ENCODE measurements around the gene GGT1.
"Not testable (repeated sequence)": the region's sequence is repeated elsewhere in the genome, so short reads cannot be mapped to it uniquely, and the experiment has no call there.

GGT1 gene

GRCh38 chr22:24602847-24603769 lies at the start of gene GGT1:
Gene GGT1, plus strand, starts transcription at chr22:24603193. Its CDS starts 7,889 bp downstream, at chr22:24611082.
- not testable (repeated sequence) for DNase-seq

GRCh38 chr22:24553597-24554312 lies 49.2 kb upstream of the GGT1 start:
- no peak for DNase-seq

DNA sequence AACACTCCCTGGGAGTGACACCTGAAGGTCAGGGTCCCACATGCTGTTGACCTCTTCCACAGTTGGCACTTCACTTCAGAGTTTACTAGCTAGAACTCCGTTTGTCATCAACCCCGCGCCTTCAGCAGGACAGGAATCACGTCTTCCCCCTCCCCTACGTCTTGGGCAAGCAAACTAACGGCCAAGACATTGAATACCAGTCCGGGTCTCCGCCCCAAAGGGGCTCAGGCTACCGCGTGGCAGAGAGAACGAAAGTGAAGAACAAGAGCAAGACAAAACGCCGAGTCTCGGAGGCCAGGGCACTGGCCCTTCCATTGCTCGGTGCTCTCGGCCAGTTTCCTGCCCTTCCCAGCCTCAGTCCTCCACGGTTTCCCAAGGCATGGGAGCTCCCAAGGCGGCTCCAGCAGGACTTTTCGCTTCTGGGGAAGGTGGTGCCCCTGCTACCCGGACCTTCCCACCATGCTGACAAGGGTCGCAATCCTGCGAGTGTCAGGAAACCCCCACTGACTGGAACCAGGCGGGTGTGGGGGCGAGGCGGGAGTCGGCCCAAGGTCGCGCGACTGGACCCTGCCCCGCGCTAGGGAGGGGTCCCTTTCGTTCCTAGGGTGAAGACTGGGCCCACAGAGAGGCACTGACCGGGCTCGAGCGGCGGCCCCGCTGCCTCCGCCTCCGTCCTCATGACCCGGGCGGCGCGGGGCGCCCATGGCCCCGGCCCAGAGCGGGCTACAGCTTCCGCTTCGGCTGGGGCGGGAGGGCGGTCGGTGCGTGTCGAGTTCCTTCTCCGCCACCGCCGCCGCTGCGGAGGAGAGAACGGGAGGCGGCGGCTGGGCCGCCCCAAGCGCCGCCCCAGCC lies 48.5 kb upstream of the GGT1 start, which contains the start of gene GUCD1:
TSS of gene GUCD1 (minus strand) at position 826 of the 852 bp plus-strand sequence. CDS start at position 679, 147 bp downstream.
- no peak for DNase-seq

DNA sequence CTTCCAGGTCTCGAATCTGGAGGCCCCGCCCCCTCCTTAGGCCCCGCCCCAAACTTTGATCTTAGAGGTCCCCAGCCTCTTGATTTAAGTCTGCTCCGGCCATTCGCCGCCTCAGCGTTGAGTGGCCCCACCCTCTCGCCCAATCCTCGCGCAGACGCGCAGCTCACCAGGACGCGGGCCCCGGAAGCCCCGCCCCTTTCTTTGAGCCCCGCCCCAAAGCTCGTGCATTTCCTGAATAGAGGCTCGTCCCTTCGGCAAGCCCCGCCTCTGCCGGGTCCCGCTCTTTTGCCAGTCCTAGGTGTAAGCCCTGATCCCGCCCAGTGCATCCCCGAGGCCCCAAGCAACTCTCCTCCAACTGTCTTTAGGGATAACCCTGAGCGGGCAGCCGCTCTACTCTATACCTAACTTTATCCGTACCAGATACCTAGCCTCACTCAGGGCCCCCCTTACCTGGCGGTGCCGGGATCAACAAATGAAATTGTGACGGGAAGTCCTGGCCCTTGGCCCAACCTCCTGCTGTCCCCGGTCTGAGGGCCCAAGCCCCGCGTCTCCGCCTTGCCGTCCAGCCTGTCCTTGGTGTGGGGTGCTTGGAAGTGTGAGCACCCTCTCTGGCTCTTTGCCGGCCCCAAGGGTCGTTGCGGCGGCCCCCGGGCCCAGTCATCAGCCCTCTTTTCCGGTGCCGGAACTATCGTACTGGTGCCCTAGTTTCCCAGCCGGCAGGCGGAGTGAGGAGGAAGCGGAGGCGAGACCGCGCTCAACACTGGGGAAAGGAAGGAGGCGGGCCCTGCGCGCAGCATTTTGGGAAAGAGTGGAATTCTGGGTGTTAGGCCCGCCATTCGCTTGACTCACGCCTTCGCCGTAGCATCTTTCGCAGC lies 47.6 kb upstream of the GGT1 start, which contains the start of gene SNRPD3:
TSS of gene SNRPD3 (plus strand) at position 835 of the 875 bp plus-strand sequence. CDS start 1,676 bp downstream, outside the sequence.
- peak; percentile 99 for DNase-seq

DNA sequence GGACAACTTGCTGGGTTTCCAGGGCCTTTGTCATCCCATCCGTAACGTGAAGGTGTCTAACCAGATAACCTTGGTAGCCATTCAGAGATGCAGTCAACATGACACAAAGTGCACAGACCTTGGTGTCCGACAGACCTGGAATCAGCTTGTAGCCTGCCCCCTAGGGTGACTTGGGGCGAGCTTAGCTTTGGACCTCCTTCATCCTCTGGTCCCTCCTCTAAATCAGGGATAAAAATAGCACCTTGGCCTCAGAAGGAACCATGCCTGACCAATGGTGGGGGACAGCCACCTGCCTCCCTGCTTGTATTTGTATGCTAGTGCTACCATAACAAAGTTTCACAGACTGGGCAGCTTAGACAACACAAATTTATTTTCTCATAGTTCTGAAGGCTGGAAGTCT lies 43.5 kb upstream of the GGT1 start:
- DNase-seq, result no peak

GRCh38 chr22:24563246-24563645 lies 39.7 kb upstream of the GGT1 start:
- DNase-seq, result no peak

- DNase-seq, result no peak
Observed at GRCh38 chr22:24564376-24565058, 38.5 kb upstream of the GGT1 start.

DNA sequence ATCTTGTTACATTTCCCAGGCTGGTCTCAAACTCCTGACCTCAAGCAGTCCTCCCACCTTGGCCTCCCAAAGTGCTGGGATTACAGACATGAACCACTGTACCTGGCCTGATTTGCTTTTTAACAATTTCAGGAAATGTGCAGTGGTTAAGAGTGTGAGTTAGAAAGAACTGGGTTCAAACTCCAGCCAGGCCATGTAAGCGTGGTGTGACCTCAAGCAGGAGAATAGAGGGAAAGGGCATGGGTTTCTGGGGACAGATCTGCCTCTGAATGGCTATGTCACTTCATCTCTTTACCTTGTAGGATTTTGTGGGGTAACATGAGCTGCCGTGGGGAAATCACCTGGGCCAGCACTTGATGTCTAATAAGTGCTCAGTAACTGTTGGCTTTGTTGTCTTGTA lies 37.9 kb upstream of the GGT1 start:
- DNase-seq, result no peak

GRCh38 chr22:24566899-24567511 lies 36.0 kb upstream of the GGT1 start:
- no peak for DNase-seq

DNA sequence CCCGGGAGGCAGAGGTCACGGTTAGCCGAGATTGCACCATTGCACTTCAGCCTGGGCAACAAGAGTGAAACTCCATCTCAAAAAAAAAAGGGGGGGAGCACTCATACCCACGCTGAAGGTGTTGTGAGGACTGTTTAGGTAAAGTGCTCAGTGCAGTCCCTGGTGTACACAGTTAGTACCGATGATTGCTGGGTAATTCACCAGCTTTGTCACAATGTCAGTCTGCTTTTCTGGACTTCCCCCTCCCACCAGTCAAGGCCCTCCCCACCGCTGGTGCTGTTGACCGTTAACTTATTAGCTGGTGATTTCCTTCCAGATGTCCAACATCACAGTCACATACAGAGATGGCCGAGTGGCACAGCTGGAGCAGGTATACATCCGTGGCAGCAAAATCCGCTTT lies 35.3 kb upstream of the GGT1 start:
- DNase-seq, result no peak

- no peak for DNase-seq
Observed at GRCh38 chr22:24571266-24571665, 31.7 kb upstream of the GGT1 start.

DNA sequence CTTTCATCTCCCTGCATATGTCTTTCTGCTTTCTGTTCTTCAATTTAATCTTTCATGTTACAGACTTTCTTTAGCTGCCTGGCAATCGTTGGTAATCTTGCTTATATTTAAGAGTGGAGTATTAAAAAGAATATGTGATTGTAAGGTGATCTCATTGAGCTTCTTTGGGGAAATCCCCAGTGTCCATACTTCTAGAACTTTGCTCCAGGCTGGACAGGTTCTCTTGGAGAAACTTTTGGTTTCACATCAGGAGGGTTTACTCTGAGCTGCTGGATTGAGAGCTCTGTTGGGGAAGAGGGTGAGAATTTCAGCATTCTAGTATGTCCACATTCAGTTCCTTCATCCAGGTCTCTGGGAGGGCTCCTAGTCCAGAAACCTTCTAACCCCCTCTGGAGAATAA lies 26.2 kb upstream of the GGT1 start:
- DNase-seq, result no peak

GRCh38 chr22:24578355-24579257 lies 24.4 kb upstream of the GGT1 start:
- DNase-seq, result no peak

DNA sequence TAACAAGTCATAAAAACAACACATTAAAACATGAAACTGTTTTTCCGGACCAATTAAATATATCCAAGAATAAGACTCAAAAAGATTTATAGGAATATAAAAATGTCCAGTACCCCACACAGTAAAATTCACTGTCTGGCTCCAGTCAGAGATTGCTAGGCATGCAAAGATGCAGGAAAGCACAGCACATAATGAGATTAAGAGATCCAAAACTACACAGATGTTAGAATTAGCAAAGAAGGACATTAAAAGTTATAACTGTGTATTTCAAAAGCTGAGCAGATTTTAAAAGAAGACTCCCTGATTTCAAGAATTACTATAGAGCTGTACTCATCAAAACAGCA lies 23.8 kb upstream of the GGT1 start:
- no peak for DNase-seq

- DNase-seq, result no peak
Observed at GRCh38 chr22:24580276-24580675, 22.7 kb upstream of the GGT1 start.

- DNase-seq, result no peak
Observed at GRCh38 chr22:24582056-24582814, 20.8 kb upstream of the GGT1 start.

DNA sequence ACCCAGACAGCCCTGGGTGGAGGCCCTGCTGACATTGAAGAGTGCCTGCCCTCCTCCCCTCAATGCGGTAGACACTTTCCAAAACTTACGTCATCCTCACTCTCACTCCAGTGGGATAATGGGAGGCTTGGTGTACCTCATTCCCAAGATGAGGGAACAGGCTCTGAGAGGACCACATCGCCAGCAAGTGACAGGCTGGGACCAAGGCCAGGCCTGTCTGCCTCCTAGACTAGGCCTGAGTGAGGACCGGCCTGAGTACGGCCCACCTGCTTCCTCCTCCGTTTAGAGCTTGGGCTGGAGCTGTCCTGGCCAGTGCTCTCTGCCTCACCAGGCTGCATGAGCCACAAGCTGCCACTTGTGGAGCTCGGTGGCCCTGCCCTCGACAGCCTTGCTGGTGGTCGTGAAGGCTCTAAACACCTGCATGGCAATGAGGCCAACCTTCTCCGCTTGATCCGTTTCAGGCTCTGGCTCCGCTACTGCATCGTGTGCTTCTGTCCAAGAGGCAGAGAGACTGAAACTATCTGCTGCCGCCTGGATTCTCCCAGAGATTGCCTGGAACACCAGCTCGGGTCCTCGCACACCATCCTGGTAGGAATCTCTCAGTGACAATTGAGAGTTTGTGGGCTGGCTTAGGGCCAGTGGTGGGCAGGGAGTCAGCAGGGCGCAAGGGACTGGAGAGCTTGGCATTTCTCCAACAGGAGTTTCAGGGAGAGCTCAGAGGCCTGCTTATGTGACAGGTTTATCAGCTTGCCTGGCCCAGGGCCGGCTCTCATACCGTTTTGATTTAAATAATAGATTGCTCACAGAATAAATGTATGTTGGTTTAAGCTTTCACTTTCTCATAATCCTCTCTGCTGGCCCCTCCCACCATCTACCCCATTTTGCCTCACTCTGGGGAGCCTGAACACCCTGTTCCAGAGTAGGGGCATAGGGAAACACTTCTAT lies 19.5 kb upstream of the GGT1 start:
- DNase-seq, result no peak

Data from CD4-positive, alpha-beta T cell treated with Interleukin-4 for 4 hours (primary cell).